Endothelial cell of umbilical vein (primary cell): ENCODE results near the gene EPN3. TPM values are rescaled to one million over a fixed set of nuclear protein-coding genes. Genes with fewer than 3 reads are reported as not detected.

Source experiments
- BruUV-seq: library from RNA; stranded (reverse); fragments of 400-500 nt; replicated peaks from 2 replicates; lab custom pipeline; 2021; lab: Mats Ljungman, UMichigan
- CTCF ChIA-PET: fragments of 300-600, 350-600 bp; sonication (Branson Sonifier 250); formaldehyde crosslinking; loops from one replicate; lab custom pipeline; 2021; ENCODE audit warnings: antibody characterized with exemption, inconsistent platforms; lab: Charles Lee
- POLR2A ChIA-PET: fragments of 300-600, 350-600 bp; sonication (Branson Sonifier 250); formaldehyde crosslinking; loops from one replicate; lab custom pipeline; 2021; ENCODE audit warnings: antibody characterized with exemption, inconsistent platforms; lab: Charles Lee
- DNase-seq: peaks from one replicate; pipeline ENCODE4 v3.0.0-alpha.2; 2011; ENCODE audit warnings: low read depth, low spot score
- FAIRE-seq: peaks from 2 replicates; lab custom pipeline; 2011; peaks lifted over from hg19 to GRCh38; lab: Jason Lieb, UNC
- H2AFZ ChIP-seq: 2 replicates; pipeline ENCODE4 v1.6.0; 2012; ENCODE audit warnings: low read depth, low read length, control low read depth, inconsistent platforms
- H3K27ac ChIP-seq: 2 replicates; pipeline ENCODE4 v1.5.1; 2011; ENCODE audit warnings: low read depth, mild to moderate bottlenecking, control low read depth, low read length, moderate library complexity; ENCODE audit not compliant: insufficient read depth
- H3K27me3 ChIP-seq, 2 experiments: 2 replicates each; pipeline versions ENCODE4 v1.6.0 to v1.6.1; 2011; ENCODE audit warnings: low read length in 2 of 2, mixed read lengths in 1 of 2; ENCODE audit not compliant: control insufficient read depth in 2 of 2, insufficient read depth in 2 of 2
- H3K36me3 ChIP-seq, 2 experiments: 2 replicates in 1 of 2; 3 replicates in 1 of 2; pipeline ENCODE4 v1.5.1; 2011; ENCODE audit warnings: low read length in 2 of 2, mild to moderate bottlenecking in 1 of 2, moderate library complexity in 1 of 2; ENCODE audit not compliant: control insufficient read depth in 2 of 2, insufficient read depth in 2 of 2; ENCODE audit errors: extremely low read depth in 1 of 2
- H3K4me1 ChIP-seq: 3 replicates; pipeline ENCODE4 v1.5.1; 2011; ENCODE audit warnings: mild to moderate bottlenecking, low read length; ENCODE audit not compliant: control insufficient read depth, insufficient read depth; ENCODE audit errors: extremely low read depth
- H3K4me2 ChIP-seq: 2 replicates; pipeline ENCODE4 v1.6.1; 2011; ENCODE audit warnings: low read length, control low read depth, mixed read lengths; ENCODE audit not compliant: insufficient read depth
- H3K4me3 ChIP-seq, 3 experiments: fragments of 200-600 bp in 1 of 3; sonication (generic), shearing (Covaris generic) in 1 of 3; replicated peaks in 1 of 3; 2 replicates each; pipeline ENCODE4 v1.5.1; 2011 to 2016; ENCODE audit warnings: control low read depth in 3 of 3, low read length in 3 of 3, mild to moderate bottlenecking in 2 of 3, inconsistent platforms in 1 of 3, low read depth in 1 of 3, moderate library complexity in 1 of 3; ENCODE audit not compliant: insufficient read depth in 1 of 3
- H3K79me2 ChIP-seq: 2 replicates; pipeline ENCODE4 v1.6.0; 2012; ENCODE audit warnings: low read length, inconsistent platforms; ENCODE audit not compliant: control insufficient read depth, insufficient read depth
- H3K9ac ChIP-seq: replicated peaks from 2 replicates; pipeline ENCODE3; 2011; ENCODE audit warnings: low read length, control low read depth; ENCODE audit not compliant: insufficient read depth; ENCODE audit errors: extremely low read depth
- H3K9me1 ChIP-seq: replicated peaks from 3 replicates; pipeline ENCODE4 v1.6.0; 2011; ENCODE audit warnings: mild to moderate bottlenecking, low read length; ENCODE audit not compliant: control insufficient read depth, insufficient read depth; ENCODE audit errors: extremely low read depth
- H3K9me3 ChIP-seq: replicated peaks from 2 replicates; pipeline ENCODE4 v1.5.1; 2012; ENCODE audit warnings: low read length, inconsistent platforms; ENCODE audit not compliant: control insufficient read depth, insufficient read depth
- H4K20me1 ChIP-seq: replicated peaks from 2 replicates; pipeline ENCODE3; 2011; ENCODE audit warnings: mild to moderate bottlenecking, low read length; ENCODE audit not compliant: control insufficient read depth, insufficient read depth; ENCODE audit errors: extremely low read depth
- EZH2 ChIP-seq: IDR thresholded peaks from 2 replicates; pipeline ENCODE4 v1.6.1; 2012; ENCODE audit warnings: borderline replicate concordance, low read depth, mild to moderate bottlenecking, moderate library complexity, low read length, inconsistent platforms; ENCODE audit not compliant: severe bottlenecking
- FOS ChIP-seq: IDR thresholded peaks from 2 replicates; pipeline ENCODE4 v1.6.1; 2011; ENCODE audit warnings: mild to moderate bottlenecking, low read length, moderate library complexity, borderline replicate concordance; ENCODE audit not compliant: insufficient read depth
- GATA2 ChIP-seq: IDR thresholded peaks from 2 replicates; pipeline ENCODE4 v1.7.0; 2011; ENCODE audit warnings: low read depth, mild to moderate bottlenecking, moderate library complexity, mixed read lengths, low read length; ENCODE audit not compliant: insufficient read length, insufficient read depth
- JUN ChIP-seq: IDR thresholded peaks from 2 replicates; pipeline ENCODE4 v1.6.1; 2011; ENCODE audit warnings: borderline replicate concordance, low read depth; ENCODE audit not compliant: insufficient read length, insufficient read depth
- MYC ChIP-seq: IDR thresholded peaks from one replicate; pipeline ENCODE4 v1.6.1; 2011; ENCODE audit warnings: mild to moderate bottlenecking, low read depth, low read length
- POLR2A ChIP-seq: IDR thresholded peaks from 2 replicates; pipeline ENCODE4 v1.6.1; 2012; ENCODE audit warnings: low read depth, mild to moderate bottlenecking, control low read depth, low read length
- POLR2AphosphoS5 ChIP-seq: IDR thresholded peaks from 2 replicates; pipeline ENCODE4 v1.6.1; 2012; ENCODE audit warnings: low read depth, mild to moderate bottlenecking, control low read depth, low read length, moderate library complexity; ENCODE audit not compliant: insufficient read depth
- dilution Hi-C: fragments of 300-500 bp; cut with MboI; formaldehyde crosslinking; loops from one replicate; pipeline ENCODE4 v1.15.0; 2019; ENCODE audit warnings: low sequenced_read_pairs; ENCODE audit not compliant: extremely low pct_ligation_motif_present
- intact Hi-C: fragments of 100-400 bp; cut with micrococcal nuclease; formaldehyde crosslinking; loops from one replicate; pipeline ENCODE4 v1.10.0; 2022
- polyA plus RNA-seq, 4 experiments: library from polyadenylated mRNA; depleted of rRNA in 3 of 4; stranded (reverse) in 3 of 4; unstranded in 1 of 4; fragments of >200 nt; gene quantifications; 2 replicates each; pipeline versions ENCODE4 v1.2.1 to v1.2.3, GENCODE V29; 2011 to 2012; ENCODE audit warnings: missing spikeins in 1 of 4
- total RNA-seq: library from RNA; stranded (reverse); gene quantifications from 2 replicates; pipeline ENCODE4 v1.2.3, GENCODE V29; 2021
- TF ChIP-seq, protein P1 (sequence below): IDR thresholded peaks from 2 replicates; pipeline ENCODE4 v1.6.1; 2011; ENCODE audit not compliant: insufficient read depth, insufficient read length
- TF ChIP-seq, protein P2 (sequence below), 2 donors: IDR thresholded peaks; 1 replicate in 1 of 2; 2 replicates in 1 of 2; pipeline ENCODE4 v1.5.1; 2011; ENCODE audit warnings: low read length in 2 of 2, mild to moderate bottlenecking in 2 of 2, moderate library complexity in 2 of 2, control low read depth in 1 of 2, inconsistent platforms in 1 of 2, low read depth in 1 of 2; ENCODE audit not compliant: insufficient read depth in 1 of 2; ENCODE audit errors: extremely low read depth in 1 of 2

EPN3 gene
- total and polyA plus RNA-seq, 2 donors (not counting 3 experiments of a cell fraction or from before 2014, with no cell fraction given) = not detected

DNA sequence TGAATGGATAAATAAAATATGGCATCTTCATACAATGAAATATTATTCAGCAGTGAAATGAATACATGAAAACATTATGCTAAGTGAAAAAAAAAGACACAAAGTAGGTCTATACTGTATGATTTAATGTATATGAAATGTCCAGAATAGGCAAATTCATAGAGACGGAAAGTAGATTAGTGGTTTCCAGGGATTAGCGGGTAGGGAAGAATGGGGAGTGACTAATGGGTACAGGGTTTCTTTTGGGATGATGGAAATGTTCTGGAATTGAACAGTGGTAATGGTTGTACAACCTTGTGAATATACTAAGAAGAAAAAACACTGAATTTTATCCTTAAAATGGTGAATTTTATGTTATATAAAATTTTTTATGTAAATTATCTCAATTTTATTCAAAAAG, 32.8 kb upstream of the EPN3 start:
- intact Hi-C loops = no loop called here

More for the DNA sequence above, 32.8 kb upstream of the EPN3 start:
- H3K9ac ChIP-seq = no peak overlapping the region
- H2AFZ ChIP-seq = no peak overlapping the region
- no peak for TF ChIP-seq GATA2
- TF ChIP-seq FOS = no peak
- no peak for TF ChIP-seq MYC
- TF ChIP-seq EZH2 = no peak
- TF ChIP-seq JUN = no peak
- TF ChIP-seq, protein P1, sequence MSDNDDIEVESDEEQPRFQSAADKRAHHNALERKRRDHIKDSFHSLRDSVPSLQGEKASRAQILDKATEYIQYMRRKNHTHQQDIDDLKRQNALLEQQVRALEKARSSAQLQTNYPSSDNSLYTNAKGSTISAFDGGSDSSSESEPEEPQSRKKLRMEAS = no peak
- no peak for TF ChIP-seq POLR2AphosphoS5
- TF ChIP-seq, protein P2, sequence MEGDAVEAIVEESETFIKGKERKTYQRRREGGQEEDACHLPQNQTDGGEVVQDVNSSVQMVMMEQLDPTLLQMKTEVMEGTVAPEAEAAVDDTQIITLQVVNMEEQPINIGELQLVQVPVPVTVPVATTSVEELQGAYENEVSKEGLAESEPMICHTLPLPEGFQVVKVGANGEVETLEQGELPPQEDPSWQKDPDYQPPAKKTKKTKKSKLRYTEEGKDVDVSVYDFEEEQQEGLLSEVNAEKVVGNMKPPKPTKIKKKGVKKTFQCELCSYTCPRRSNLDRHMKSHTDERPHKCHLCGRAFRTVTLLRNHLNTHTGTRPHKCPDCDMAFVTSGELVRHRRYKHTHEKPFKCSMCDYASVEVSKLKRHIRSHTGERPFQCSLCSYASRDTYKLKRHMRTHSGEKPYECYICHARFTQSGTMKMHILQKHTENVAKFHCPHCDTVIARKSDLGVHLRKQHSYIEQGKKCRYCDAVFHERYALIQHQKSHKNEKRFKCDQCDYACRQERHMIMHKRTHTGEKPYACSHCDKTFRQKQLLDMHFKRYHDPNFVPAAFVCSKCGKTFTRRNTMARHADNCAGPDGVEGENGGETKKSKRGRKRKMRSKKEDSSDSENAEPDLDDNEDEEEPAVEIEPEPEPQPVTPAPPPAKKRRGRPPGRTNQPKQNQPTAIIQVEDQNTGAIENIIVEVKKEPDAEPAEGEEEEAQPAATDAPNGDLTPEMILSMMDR (IDR thresholded peaks at IDR 0.05; ENCODE audit: extremely low read depth in 1 of 2, insufficient read depth in 1 of 2, low read depth in 1 of 2, low read length in 2 of 2) = no peak
- no peak for TF ChIP-seq POLR2A
- dilution Hi-C loops = no loop called here
- FAIRE-seq (no peak), DNase-seq (no peak)
- no peaks in the 10 kb centered on the region for H3K9me3 ChIP-seq
- no peaks in the 10 kb centered on the region for H3K9me1 ChIP-seq
- H3K36me3 ChIP-seq = no peaks in the 10 kb centered on the region
- peaks cover 0 to 4% of the 10 kb centered on the region in 2 experiments for H3K27me3 ChIP-seq
- no peaks in the 10 kb centered on the region for H3K79me2 ChIP-seq
- H3K4me3 ChIP-seq = no peak overlapping the region
- no peaks in the 10 kb centered on the region for H3K4me1 ChIP-seq
- BruUV-seq = no TSS peak
- CTCF ChIA-PET = interaction anchor here (2.3 kb wide), 1 partner anchor 138 kb away, joined by 10 read pairs; no protein-coding TSS in a partner anchor
- H3K27ac ChIP-seq = no peak overlapping the region
- no peaks in the 10 kb centered on the region for H4K20me1 ChIP-seq
- H3K4me2 ChIP-seq = no peak overlapping the region
- POLR2A ChIA-PET = no interaction called here
